ENCODE results near the gene GPATCH8. TPM values are rescaled to one million over a fixed set of nuclear protein-coding genes. Genes with fewer than 3 reads are reported as not detected.

The GPATCH8 gene
- total RNA-seq, 1 experiment from 2014 or later: 39.4 TPM

DNA sequence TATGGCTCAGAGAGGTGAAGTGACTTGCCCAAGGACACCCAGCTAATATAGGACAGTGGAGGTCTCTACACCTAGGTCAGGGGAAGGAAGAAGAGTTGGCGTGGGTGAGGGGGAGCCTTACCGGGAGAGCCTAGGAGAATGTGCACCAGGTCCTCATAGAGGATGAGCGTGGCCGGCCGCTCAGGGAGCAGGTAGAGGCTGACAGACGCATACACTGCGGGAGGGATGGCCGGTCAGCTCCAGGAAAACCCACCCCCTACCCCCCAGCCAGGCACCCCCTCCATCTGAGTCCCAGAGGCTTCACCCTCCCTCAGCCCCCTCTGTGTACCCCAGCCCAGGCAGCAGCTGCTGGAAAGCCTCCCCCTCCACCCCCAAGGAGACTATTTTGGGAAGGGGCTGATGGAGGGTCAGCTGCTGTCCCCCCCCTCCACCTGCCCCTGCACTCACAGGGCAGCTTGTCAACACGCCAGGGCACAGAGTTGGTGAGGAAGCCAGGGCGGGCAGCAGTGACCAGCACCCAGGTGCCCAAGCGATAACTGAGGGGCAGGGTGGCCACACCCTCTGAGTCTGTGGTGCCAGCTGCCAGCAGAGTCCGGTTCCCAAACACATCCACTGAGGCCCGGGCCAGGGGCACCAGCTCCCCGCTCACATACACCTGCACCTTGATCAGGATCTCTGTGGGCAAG lies 143.6 kb downstream of the GPATCH8 start:
- Histone ChIP-seq H3K27ac (no peak overlapping the region), H3K36me3 (ENCODE audit: low read depth) (no peaks in the 10 kb centered on the region), H3K79me2 (ENCODE audit: low read depth) (no peaks in the 10 kb centered on the region), H3K27me3 (ENCODE audit: insufficient read depth, low read depth) (no peaks in the 10 kb centered on the region), H4K20me1 (ENCODE audit: insufficient read depth) (no peaks in the 10 kb centered on the region), H2AFZ (no peak overlapping the region), H3K4me2 (no peak overlapping the region), H3K9me3 (ENCODE audit: insufficient read depth, low read depth) (no peaks in the 10 kb centered on the region), H3K4me3 (no peak overlapping the region), H3F3A (ENCODE audit: insufficient read depth, low read depth) (peaks cover 5% of the 10 kb centered on the region; the same call in 1 of the 2 replicates), H3K9me2 (ENCODE audit: insufficient read depth) (no peaks in the 10 kb centered on the region), H3K4me1 (replicated peaks; ENCODE audit: insufficient read depth) (no peaks in the 10 kb centered on the region)
- intact Hi-C loops (cut with micrococcal nuclease; ENCODE audit: unreplicated experiment): no loop called here
- TF ChIP-seq CTCF (conservative IDR thresholded peaks at IDR 0.05) (no peak), EZH2 (IDR thresholded peaks at IDR 0.05; ENCODE audit: low read depth) (no peak)
- ChIA-PET POLR2A (ENCODE audit: unreplicated experiment) (interaction anchor here (0.7 kb wide), 1 partner anchor 163 kb away, joined by 3 read pairs; no protein-coding TSS in a partner anchor), CTCF (no interaction called here)
- no TSS peak for BruUV-seq (replicated peaks)
- DNase-seq: no peak

DNA sequence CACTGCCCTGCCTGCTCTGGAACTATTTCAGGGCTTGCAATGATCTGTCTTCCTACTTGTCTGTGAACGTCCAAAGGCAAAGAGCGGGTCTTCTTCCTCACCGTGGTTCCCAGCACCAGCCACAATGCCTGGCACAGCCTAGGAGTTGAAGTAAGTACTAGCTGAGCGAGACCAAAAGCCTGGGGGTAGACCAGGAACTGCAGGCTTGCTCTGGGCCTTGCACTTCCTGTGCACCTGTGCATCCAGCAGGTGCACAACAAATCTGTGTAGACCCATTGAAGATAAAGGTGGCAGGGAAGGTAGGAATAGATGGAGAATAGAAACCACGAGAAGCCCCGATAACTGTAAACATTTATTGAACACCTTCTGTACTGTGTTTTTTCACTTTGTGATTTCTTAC lies 144.2 kb downstream of the GPATCH8 start:
- no peaks in the 10 kb centered on the region for H3K9me2 ChIP-seq (ENCODE audit: insufficient read depth)
- ChIA-PET POLR2A (ENCODE audit: unreplicated experiment) (no interaction called here), CTCF (no interaction called here)
- H3K27me3 ChIP-seq (ENCODE audit: insufficient read depth, low read depth): no peaks in the 10 kb centered on the region
- no peak overlapping the region for H2AFZ ChIP-seq
- no peaks in the 10 kb centered on the region for H3K4me1 ChIP-seq (replicated peaks; ENCODE audit: insufficient read depth)
- intact Hi-C loops (cut with micrococcal nuclease; ENCODE audit: unreplicated experiment): no loop called here
- DNase-seq: no peak
- BruUV-seq (replicated peaks): no TSS peak
- peaks cover 5% of the 10 kb centered on the region; the same call in 1 of the 2 replicates for H3F3A ChIP-seq (ENCODE audit: insufficient read depth, low read depth)
- H3K36me3 ChIP-seq (ENCODE audit: low read depth): no peaks in the 10 kb centered on the region
- H3K4me3 ChIP-seq: no peak overlapping the region
- no peak overlapping the region for H3K27ac ChIP-seq
- no peak for TF ChIP-seq CTCF (conservative IDR thresholded peaks at IDR 0.05)
- TF ChIP-seq EZH2 (IDR thresholded peaks at IDR 0.05; ENCODE audit: low read depth): no peak
- no peaks in the 10 kb centered on the region for H3K9me3 ChIP-seq (ENCODE audit: insufficient read depth, low read depth)
- H3K4me2 ChIP-seq: no peak overlapping the region
- H4K20me1 ChIP-seq (ENCODE audit: insufficient read depth): no peaks in the 10 kb centered on the region
- no peaks in the 10 kb centered on the region for H3K79me2 ChIP-seq (ENCODE audit: low read depth)

DNA sequence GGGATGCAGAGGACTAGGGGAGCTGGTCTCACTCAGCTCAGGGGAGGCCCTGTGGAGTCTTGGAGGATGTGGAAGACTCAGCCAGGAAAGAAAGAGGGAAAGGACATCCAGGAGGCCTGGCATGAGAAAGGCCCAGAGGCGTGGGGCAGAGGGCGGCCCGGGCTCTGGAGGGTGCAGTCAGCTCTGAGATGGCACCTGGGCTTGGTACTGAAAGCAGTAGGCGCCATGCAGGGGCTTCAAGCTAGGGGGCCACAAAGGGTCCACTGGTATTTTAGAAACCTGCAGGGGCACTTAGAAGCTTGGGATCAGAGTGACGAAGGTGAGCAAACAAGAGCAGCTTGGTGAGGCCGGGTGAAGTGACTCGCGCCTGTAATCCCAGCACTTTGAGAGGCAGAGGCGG lies 145.1 kb downstream of the GPATCH8 start:
- CTCF ChIA-PET: interaction anchor here (0.6 kb wide), 1 partner anchor 18 kb away, joined by 3 read pairs; no protein-coding TSS in a partner anchor
- Histone ChIP-seq H3K79me2 (ENCODE audit: low read depth) (no peaks in the 10 kb centered on the region), H3K27ac (no peak overlapping the region), H2AFZ (no peak overlapping the region), H3K36me3 (ENCODE audit: low read depth) (no peaks in the 10 kb centered on the region), H3K27me3 (ENCODE audit: insufficient read depth, low read depth) (no peaks in the 10 kb centered on the region), H3F3A (ENCODE audit: insufficient read depth, low read depth) (peaks cover 5% of the 10 kb centered on the region; the same call in 1 of the 2 replicates), H3K4me3 (no peak overlapping the region), H3K9me3 (ENCODE audit: insufficient read depth, low read depth) (no peaks in the 10 kb centered on the region), H3K9me2 (ENCODE audit: insufficient read depth) (no peaks in the 10 kb centered on the region), H3K4me1 (replicated peaks; ENCODE audit: insufficient read depth) (no peaks in the 10 kb centered on the region), H3K4me2 (no peak overlapping the region), H4K20me1 (ENCODE audit: insufficient read depth) (no peaks in the 10 kb centered on the region)
- TF ChIP-seq CTCF (conservative IDR thresholded peaks at IDR 0.05): no peak
- no peak for TF ChIP-seq EZH2 (IDR thresholded peaks at IDR 0.05; ENCODE audit: low read depth)
- DNase-seq: no peak
- intact Hi-C loops (cut with micrococcal nuclease; ENCODE audit: unreplicated experiment): no loop called here
- no TSS peak for BruUV-seq (replicated peaks)
- POLR2A ChIA-PET (ENCODE audit: unreplicated experiment): no interaction called here
